Activated B cell treated with CpG ODN at 0.5 μM for 24 hours (primary cell): ENCODE results near the gene TEP1. TPM values are rescaled to one million over a fixed set of nuclear protein-coding genes. Genes with fewer than 3 reads are reported as not detected.
A peak's percentile ranks its signal among the peaks of the same experiment; 100 is the strongest.

ENCODE experiments used
- ATAC-seq: fragments of 200-7000 bp; cut with Tn5 transposase; one replicate; pipeline ENCODE4 v1.10.0; 2021; ENCODE audit warnings: low read depth, mild to moderate bottlenecking, moderate library complexity
- CTCF ChIA-PET: fragments of 350-600 bp; sonication (Branson Sonifier 250); formaldehyde crosslinking; loops from one replicate; lab custom pipeline; 2021; ENCODE audit warnings: antibody characterized with exemption; lab: Charles Lee
- POLR2A ChIA-PET: fragments of 350-600 bp; sonication (Branson Sonifier 250); formaldehyde crosslinking; loops from one replicate; lab custom pipeline; 2021; ENCODE audit warnings: antibody characterized with exemption; lab: Charles Lee
- DNase-seq: peaks from one replicate; pipeline ENCODE4 v3.0.0; 2022
- H3K27ac Mint-ChIP-seq: one replicate; pipeline ENCODE4 v1.8.0; 2020; ENCODE audit warnings: mixed read lengths
- H3K27me3 Mint-ChIP-seq: one replicate; pipeline ENCODE4 v1.8.0; 2021; ENCODE audit warnings: mixed read lengths
- H3K36me3 Mint-ChIP-seq: one replicate; pipeline ENCODE4 v1.8.0; 2021; ENCODE audit warnings: low read depth, mixed read lengths
- H3K4me1 Mint-ChIP-seq: one replicate; pipeline ENCODE4 v1.8.0; 2021; ENCODE audit warnings: mixed read lengths
- H3K4me3 Mint-ChIP-seq: one replicate; pipeline ENCODE4 v1.8.0; 2020; ENCODE audit warnings: mild to moderate bottlenecking, mixed read lengths
- H3K9me3 Mint-ChIP-seq: one replicate; pipeline ENCODE4 v1.8.0; 2020; ENCODE audit warnings: mixed read lengths
- CTCF ChIP-seq: fragments of 200-600 bp; IDR thresholded peaks from one replicate; pipeline ENCODE4 v1.8.0; 2022; ENCODE audit warnings: antibody characterized with exemption, mild to moderate bottlenecking
- intact Hi-C: fragments of 100-400 bp; cut with micrococcal nuclease; formaldehyde crosslinking; loops from one replicate; pipeline ENCODE4 v1.15.1; 2024
- total RNA-seq: library from RNA; stranded (reverse); gene quantifications from 2 replicates; pipeline ENCODE4 v1.2.3, GENCODE V29; 2022

The TEP1 gene
- total RNA-seq, 1 donor from 2014 or later: 120 TPM

GRCh38 chr14:20412411-20412810, 890 bp downstream of the TEP1 start:
- Mint-ChIP-seq H3K9me3 (no peaks in the 10 kb centered on the region), H3K4me1 (peaks cover 50% of the 10 kb centered on the region), H3K27me3 (no peaks in the 10 kb centered on the region), H3K27ac (peak overlapping the region; percentile 99), H3K4me3 (peak overlapping the region; percentile 99), H3K36me3 (peaks cover 36% of the 10 kb centered on the region)
- DNase-seq: no peak
- ChIA-PET POLR2A (interaction anchor here (0.6 to 4.4 kb wide), 8 partner anchors 12 to 269 kb away, joined by 3 to 68 read pairs (median 13); partner anchors contain the start of genes APEX1, OSGEP, PARP2 and PIP4P1), CTCF (interaction anchor here (1.4 to 4.3 kb wide), 4 partner anchors 10 to 195 kb away, joined by 3 to 53 read pairs (median 20); partner anchors contain the start of genes APEX1, OSGEP and PIP4P1)
- intact Hi-C loops: loop anchor here (1.0 to 2.0 kb wide), 6 partner anchors 14 to 1064 kb away; partner anchors contain the start of genes CCNB1IP1, RAB2B and TOX4
- no peak for TF ChIP-seq CTCF
- peak; percentile 53 for ATAC-seq

GRCh38 chr14:20409226-20409625, 4.1 kb downstream of the TEP1 start:
- Mint-ChIP-seq H3K4me1 (peaks cover 44% of the 10 kb centered on the region), H3K36me3 (peaks cover 67% of the 10 kb centered on the region), H3K4me3 (no peak overlapping the region), H3K27ac (peak overlapping the region; percentile 0), H3K27me3 (no peaks in the 10 kb centered on the region), H3K9me3 (no peaks in the 10 kb centered on the region)
- POLR2A ChIA-PET: interaction anchor here (0.7 kb wide), 1 partner anchor 35 kb away, joined by 3 read pairs; no protein-coding TSS in a partner anchor
- no peak for ATAC-seq
- DNase-seq: no peak
- TF ChIP-seq CTCF: no peak
- CTCF ChIA-PET: no interaction called here
- intact Hi-C loops: no loop called here

GRCh38 chr14:20403521-20403920, 9.8 kb downstream of the TEP1 start:
- intact Hi-C loops: no loop called here
- POLR2A ChIA-PET: interaction anchor here (1.6 kb wide), 1 partner anchor 60 kb away, joined by 3 read pairs; the partner anchor contains the start of gene PARP2
- no peak for DNase-seq
- Mint-ChIP-seq H3K4me1 (peaks cover 25% of the 10 kb centered on the region), H3K36me3 (peaks cover 87% of the 10 kb centered on the region), H3K27me3 (no peaks in the 10 kb centered on the region), H3K9me3 (no peaks in the 10 kb centered on the region), H3K27ac (no peak overlapping the region), H3K4me3 (no peak overlapping the region)
- no peak for TF ChIP-seq CTCF
- CTCF ChIA-PET: interaction anchor here (1.0 kb wide), 1 partner anchor 205 kb away, joined by 3 read pairs; no protein-coding TSS in a partner anchor
- ATAC-seq: no peak

GRCh38 chr14:20400965-20401593, 12.2 kb downstream of the TEP1 start:
- Mint-ChIP-seq H3K4me3 (no peak overlapping the region), H3K27me3 (no peaks in the 10 kb centered on the region), H3K4me1 (peaks cover 15% of the 10 kb centered on the region), H3K9me3 (no peaks in the 10 kb centered on the region), H3K27ac (peak overlapping the region; percentile 21), H3K36me3 (peaks cover 81% of the 10 kb centered on the region)
- ATAC-seq (no peak), DNase-seq (no peak)
- no peak for TF ChIP-seq CTCF
- CTCF ChIA-PET: interaction anchor here (1.2 to 1.4 kb wide), 2 partner anchors 15 to 73 kb away, joined by 3 read pairs; no protein-coding TSS in a partner anchor
- POLR2A ChIA-PET: interaction anchor here (1.0 to 1.3 kb wide), 2 partner anchors 10 to 58 kb away, joined by 4 to 7 read pairs; no protein-coding TSS in a partner anchor
- intact Hi-C loops: no loop called here

- POLR2A ChIA-PET: interaction anchor here (1.3 kb wide), 1 partner anchor 9 kb away, joined by 4 read pairs; no protein-coding TSS in a partner anchor
- DNase-seq (no peak), ATAC-seq (no peak)
- intact Hi-C loops: no loop called here
- H3K36me3 Mint-ChIP-seq: peaks cover 82% of the 10 kb centered on the region
- no peak for TF ChIP-seq CTCF
- H3K27me3 Mint-ChIP-seq: no peaks in the 10 kb centered on the region
- peaks cover 15% of the 10 kb centered on the region for H3K4me1 Mint-ChIP-seq
- no peaks in the 10 kb centered on the region for H3K9me3 Mint-ChIP-seq
- CTCF ChIA-PET: interaction anchor here (1.2 kb wide), 1 partner anchor 15 kb away, joined by 3 read pairs; no protein-coding TSS in a partner anchor
- H3K27ac Mint-ChIP-seq: no peak overlapping the region
- H3K4me3 Mint-ChIP-seq: no peak overlapping the region
Measured at GRCh38 chr14:20400589-20400964, 12.7 kb downstream of the TEP1 start.
